Activated CD8-positive, alpha-beta T cell treated with anti-CD3 and anti-CD28 coated beads for 36 hours (primary cell): Measurements from ENCODE around the gene MBLAC1. TPM values are rescaled to one million over a fixed set of nuclear protein-coding genes. Genes with fewer than 3 reads are reported as not detected.

Experiments
- ATAC-seq: fragments of 200-7000 bp; cut with Tn5 transposase; one replicate; pipeline ENCODE4 v1.10.0; 2021; ENCODE audit warnings: mild to moderate bottlenecking, moderate library complexity
- CTCF ChIA-PET: fragments of 350-600 bp; sonication (Branson Sonifier 250); formaldehyde crosslinking; loops from one replicate; lab custom pipeline; 2021; ENCODE audit warnings: antibody characterized with exemption; lab: Charles Lee
- POLR2A ChIA-PET: fragments of 350-600 bp; sonication (Branson Sonifier 250); formaldehyde crosslinking; loops from one replicate; lab custom pipeline; 2021; ENCODE audit warnings: antibody characterized with exemption; lab: Charles Lee
- DNase-seq: peaks from one replicate; pipeline ENCODE4 v3.0.0-alpha.2; 2020
- H3K27ac Mint-ChIP-seq: one replicate; pipeline ENCODE4 v1.8.0; 2021; ENCODE audit warnings: mild to moderate bottlenecking, mixed read lengths
- H3K27me3 Mint-ChIP-seq: one replicate; pipeline ENCODE4 v1.8.0; 2021; ENCODE audit warnings: mixed read lengths
- H3K36me3 Mint-ChIP-seq: one replicate; pipeline ENCODE4 v1.8.0; 2021; ENCODE audit warnings: low read depth, mixed read lengths
- H3K4me1 Mint-ChIP-seq: one replicate; pipeline ENCODE4 v1.8.0; 2021; ENCODE audit warnings: low read depth, mixed read lengths
- H3K4me3 Mint-ChIP-seq: one replicate; pipeline ENCODE4 v1.8.0; 2021; ENCODE audit warnings: mild to moderate bottlenecking, moderate library complexity, mixed read lengths
- H3K9me3 Mint-ChIP-seq: one replicate; pipeline ENCODE4 v1.8.0; 2021; ENCODE audit warnings: mixed read lengths
- intact Hi-C: fragments of 100-400 bp; cut with micrococcal nuclease; formaldehyde crosslinking; loops from one replicate; pipeline ENCODE4 v1.10.0; 2022
- total RNA-seq, 2 experiments: library from RNA; stranded (reverse); gene quantifications; one replicate each; pipeline ENCODE4 v1.2.3, GENCODE V29; 2021
- TF ChIP-seq, protein P1 (sequence below): fragments of 200-600 bp; IDR thresholded peaks from one replicate; pipeline ENCODE4 v1.8.0; 2022; ENCODE audit warnings: antibody characterized with exemption, mild to moderate bottlenecking

The MBLAC1 gene
- total RNA-seq, 2 experiments from 2014 or later, result 1.9 to 2.1 TPM

DNA sequence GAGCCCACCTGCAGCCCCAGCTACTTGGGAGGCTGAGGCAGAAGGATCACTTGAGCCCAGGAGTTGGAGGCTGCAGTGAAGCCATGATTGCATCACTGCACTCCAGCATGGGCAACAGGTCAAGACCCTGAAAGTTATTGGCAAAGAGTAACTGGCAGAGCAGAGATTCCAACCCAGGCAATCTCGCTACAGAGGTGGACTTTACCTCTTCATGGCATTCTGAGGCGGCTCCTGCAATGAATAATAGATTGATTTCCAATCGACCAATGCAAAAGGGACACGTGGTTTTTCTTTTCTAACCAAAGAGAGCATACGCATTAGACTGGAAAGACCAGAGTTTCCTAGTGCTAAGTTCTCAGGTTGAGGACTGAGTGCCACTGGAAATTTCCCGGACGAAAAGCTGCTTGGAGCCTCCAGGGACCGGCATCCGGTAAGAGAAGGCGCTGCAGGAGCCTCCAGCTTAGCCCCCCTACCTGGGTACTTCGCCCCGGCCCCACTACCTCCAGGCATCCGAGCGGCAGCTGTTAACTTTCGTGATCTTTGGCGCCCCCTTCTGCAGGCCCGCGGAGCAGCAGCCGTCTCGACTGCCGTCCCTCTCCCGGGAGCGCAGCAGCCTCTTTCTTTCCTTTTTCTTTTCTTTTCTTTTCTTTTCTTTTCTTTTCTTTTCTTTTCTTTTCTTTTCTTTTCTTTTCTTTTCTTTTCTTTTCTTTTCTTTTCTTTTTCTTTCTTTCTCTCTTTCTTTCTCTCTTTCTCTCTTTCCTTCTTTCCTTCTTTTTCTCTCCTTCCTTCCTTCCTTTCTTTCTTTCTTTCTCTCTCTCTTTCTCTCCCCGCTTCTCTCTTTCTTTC is 4.1 kb downstream of the MBLAC1 start:
- Mint-ChIP-seq H3K9me3 (no peaks in the 10 kb centered on the region), H3K27ac (no peak overlapping the region), H3K36me3 (peaks cover 1% of the 10 kb centered on the region), H3K27me3 (no peaks in the 10 kb centered on the region), H3K4me3 (no peak overlapping the region), H3K4me1 (peaks cover 8% of the 10 kb centered on the region)
- intact Hi-C loops, result loop anchor here (10.0 kb wide), 1 partner anchor 274 kb away; no protein-coding TSS in a partner anchor
- ChIA-PET CTCF (interaction anchor here (0.6 to 5.5 kb wide), 48 partner anchors 9 to 616 kb away, joined by 3 to 60 read pairs (median 4); partner anchors contain the start of genes AP4M1, COPS6, GAL3ST4 and GJC3), POLR2A (interaction anchor here (1.4 to 1.6 kb wide), 2 partner anchors 16 to 30 kb away, joined by 4 to 5 read pairs; partner anchors contain the start of gene MCM7)
- peak; percentile 30 for ATAC-seq
- TF ChIP-seq, protein P1, sequence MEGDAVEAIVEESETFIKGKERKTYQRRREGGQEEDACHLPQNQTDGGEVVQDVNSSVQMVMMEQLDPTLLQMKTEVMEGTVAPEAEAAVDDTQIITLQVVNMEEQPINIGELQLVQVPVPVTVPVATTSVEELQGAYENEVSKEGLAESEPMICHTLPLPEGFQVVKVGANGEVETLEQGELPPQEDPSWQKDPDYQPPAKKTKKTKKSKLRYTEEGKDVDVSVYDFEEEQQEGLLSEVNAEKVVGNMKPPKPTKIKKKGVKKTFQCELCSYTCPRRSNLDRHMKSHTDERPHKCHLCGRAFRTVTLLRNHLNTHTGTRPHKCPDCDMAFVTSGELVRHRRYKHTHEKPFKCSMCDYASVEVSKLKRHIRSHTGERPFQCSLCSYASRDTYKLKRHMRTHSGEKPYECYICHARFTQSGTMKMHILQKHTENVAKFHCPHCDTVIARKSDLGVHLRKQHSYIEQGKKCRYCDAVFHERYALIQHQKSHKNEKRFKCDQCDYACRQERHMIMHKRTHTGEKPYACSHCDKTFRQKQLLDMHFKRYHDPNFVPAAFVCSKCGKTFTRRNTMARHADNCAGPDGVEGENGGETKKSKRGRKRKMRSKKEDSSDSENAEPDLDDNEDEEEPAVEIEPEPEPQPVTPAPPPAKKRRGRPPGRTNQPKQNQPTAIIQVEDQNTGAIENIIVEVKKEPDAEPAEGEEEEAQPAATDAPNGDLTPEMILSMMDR, result peak; percentile 98
- DNase-seq, result peak; percentile 94

DNA sequence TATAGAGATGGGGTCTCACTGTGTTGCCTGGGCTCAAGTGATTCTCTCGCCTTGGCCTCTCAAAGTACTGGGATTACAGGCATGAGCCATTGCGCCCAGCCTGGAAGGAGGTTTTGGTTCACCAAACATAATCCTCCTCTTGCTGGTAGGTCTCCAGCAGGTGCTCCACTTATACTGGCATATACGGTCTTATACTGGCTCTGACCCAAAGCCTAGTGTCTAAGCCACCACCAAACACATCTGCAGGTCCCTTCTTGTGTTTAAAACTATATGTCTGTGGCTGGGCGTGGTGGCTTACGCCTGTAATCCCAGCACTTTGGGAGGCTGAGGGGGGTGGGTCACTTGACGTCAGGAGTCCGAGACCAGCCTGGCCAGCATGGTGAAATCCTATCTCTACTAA is 5.4 kb downstream of the MBLAC1 start:
- DNase-seq (no peak), ATAC-seq (no peak)
- no peak overlapping the region for H3K4me3 Mint-ChIP-seq
- H3K4me1 Mint-ChIP-seq, result peaks cover 8% of the 10 kb centered on the region
- no peaks in the 10 kb centered on the region for H3K9me3 Mint-ChIP-seq
- TF ChIP-seq, protein P1, result no peak
- POLR2A ChIA-PET, result interaction anchor here (1.0 to 1.1 kb wide), 2 partner anchors 23 to 36 kb away, joined by 3 read pairs; no protein-coding TSS in a partner anchor
- H3K27me3 Mint-ChIP-seq, result no peaks in the 10 kb centered on the region
- CTCF ChIA-PET, result interaction anchor here (0.9 to 5.5 kb wide), 42 partner anchors 8 to 574 kb away, joined by 3 to 60 read pairs (median 5); partner anchors contain the start of genes AP4M1, CNPY4, GAL3ST4 and LAMTOR4
- intact Hi-C loops, result loop anchor here (10.0 kb wide), 1 partner anchor 273 kb away; no protein-coding TSS in a partner anchor
- no peaks in the 10 kb centered on the region for H3K36me3 Mint-ChIP-seq
- H3K27ac Mint-ChIP-seq, result no peak overlapping the region

DNA sequence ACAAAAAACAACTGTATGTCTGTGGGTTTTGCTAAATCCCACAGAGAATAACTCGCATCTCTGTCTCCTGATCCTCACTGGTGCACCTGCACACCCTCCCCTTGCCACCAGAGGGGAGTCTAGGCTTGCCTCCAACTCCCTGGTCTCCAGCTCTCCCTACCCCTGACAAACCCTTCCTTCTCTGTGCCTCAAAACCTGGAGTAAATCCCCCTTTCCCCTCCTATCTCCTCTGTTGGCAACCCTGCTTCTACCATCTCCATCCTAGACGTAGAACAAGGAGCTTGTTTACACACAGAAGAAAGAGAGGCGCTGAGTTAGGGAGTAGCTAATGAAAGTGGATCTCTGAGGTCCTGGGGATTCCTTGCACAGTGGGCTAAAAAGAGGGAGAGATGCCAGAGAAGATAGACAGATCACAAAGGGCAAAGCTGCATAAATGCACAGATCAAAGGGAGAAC is 6.0 kb downstream of the MBLAC1 start:
- no peak overlapping the region for H3K4me3 Mint-ChIP-seq
- POLR2A ChIA-PET, result interaction anchor here (0.7 to 1.1 kb wide), 4 partner anchors 10 to 37 kb away, joined by 3 to 5 read pairs (median 3); no protein-coding TSS in a partner anchor
- peaks cover 10% of the 10 kb centered on the region for H3K4me1 Mint-ChIP-seq
- TF ChIP-seq, protein P1, result peak; percentile 97
- intact Hi-C loops, result loop anchor here (10.0 kb wide), 1 partner anchor 272 kb away; no protein-coding TSS in a partner anchor
- H3K27ac Mint-ChIP-seq, result no peak overlapping the region
- H3K9me3 Mint-ChIP-seq, result no peaks in the 10 kb centered on the region
- CTCF ChIA-PET, result interaction anchor here (0.6 to 5.5 kb wide), 52 partner anchors 9 to 573 kb away, joined by 3 to 60 read pairs (median 4); partner anchors contain the start of genes AP4M1, CNPY4, GAL3ST4 and LAMTOR4
- H3K36me3 Mint-ChIP-seq, result no peaks in the 10 kb centered on the region
- no peaks in the 10 kb centered on the region for H3K27me3 Mint-ChIP-seq
- DNase-seq, result peak; percentile 78
- peak; percentile 82 for ATAC-seq

DNA sequence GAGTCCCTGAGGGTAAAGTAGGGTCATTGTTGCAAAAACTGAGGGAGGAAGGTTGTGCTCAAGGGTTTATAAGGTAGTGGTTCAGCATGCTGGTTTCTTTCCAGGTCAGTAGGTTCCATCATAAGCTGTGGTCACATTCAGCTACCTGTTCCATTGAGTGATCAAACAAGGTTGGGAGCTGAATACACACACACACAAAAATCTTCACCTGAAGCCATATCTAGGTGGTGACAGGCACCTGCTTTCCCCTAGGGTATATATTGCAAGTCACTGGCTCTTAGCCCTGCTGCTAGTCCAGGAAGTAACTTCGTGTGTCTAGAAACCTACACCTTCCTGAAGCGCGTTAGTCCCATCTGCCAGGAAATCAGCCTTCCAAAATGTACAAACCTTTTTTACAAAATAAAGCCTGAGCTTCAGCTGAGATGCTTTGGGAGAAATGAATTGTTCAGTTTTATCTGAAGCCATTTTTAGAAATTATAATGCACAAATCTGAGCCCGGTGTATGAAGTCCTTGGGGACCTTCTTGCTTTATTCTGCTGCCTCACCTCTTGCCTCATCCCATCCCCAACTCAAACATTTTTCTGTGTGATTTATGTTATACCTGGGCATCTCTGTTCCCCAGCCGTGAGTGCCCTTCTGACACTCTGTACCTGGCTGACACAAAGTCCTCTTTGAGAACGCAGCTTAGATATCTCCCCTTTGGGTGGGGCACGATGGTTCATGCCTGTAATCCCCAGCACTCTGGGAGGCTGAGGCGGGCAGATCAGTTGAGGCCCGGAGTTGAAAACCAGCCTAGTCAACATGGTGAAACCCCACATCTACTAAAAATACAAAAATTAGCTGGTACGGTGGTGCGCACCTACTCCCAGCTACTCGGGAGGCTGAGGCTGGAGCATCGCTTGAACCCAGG is 11.3 kb downstream of the MBLAC1 start:
- ChIA-PET CTCF (interaction anchor here (0.9 to 2.9 kb wide), 5 partner anchors 10 to 270 kb away, joined by 3 to 11 read pairs (median 5); partner anchors contain the start of gene LAMTOR4), POLR2A (interaction anchor here (1.1 to 1.5 kb wide), 3 partner anchors 10 to 37 kb away, joined by 3 read pairs; partner anchors contain the start of genes LAMTOR4 and MCM7)
- intact Hi-C loops, result loop anchor here (10.0 kb wide), 1 partner anchor 267 kb away; no protein-coding TSS in a partner anchor
- no peaks in the 10 kb centered on the region for H3K9me3 Mint-ChIP-seq
- no peaks in the 10 kb centered on the region for H3K36me3 Mint-ChIP-seq
- peak overlapping the region; percentile 65 for H3K27ac Mint-ChIP-seq
- TF ChIP-seq, protein P1, result no peak
- peaks cover 13% of the 10 kb centered on the region for H3K4me1 Mint-ChIP-seq
- H3K4me3 Mint-ChIP-seq, result no peak overlapping the region
- ATAC-seq (no peak), DNase-seq (no peak)
- no peaks in the 10 kb centered on the region for H3K27me3 Mint-ChIP-seq
